Subcutaneous adipose tissue (tissue), 4 donors: ENCODE results near the gene BPHL. TPM values are rescaled to one million over a fixed set of nuclear protein-coding genes. Genes with fewer than 3 reads are reported as not detected.

Experiments used
- total RNA-seq, 4 donors: library from RNA; depleted of rRNA; stranded (reverse); fragments of >200 nt; gene quantifications; one replicate each; pipeline ENCODE4 v1.1.0, GENCODE V29; 2016
- TF ChIP-seq, protein P1 (sequence below): fragments of 450-650 bp; IDR thresholded peaks from one replicate; pipeline ENCODE4 v1.5.1; 2016; ENCODE audit warnings: low read depth, mild to moderate bottlenecking, control low read depth, antibody characterized with exemption, moderate library complexity

The BPHL gene
- total RNA-seq: 10 to 100 TPM; 25.8 to 41.6 (median 30.0) TPM

DNA sequence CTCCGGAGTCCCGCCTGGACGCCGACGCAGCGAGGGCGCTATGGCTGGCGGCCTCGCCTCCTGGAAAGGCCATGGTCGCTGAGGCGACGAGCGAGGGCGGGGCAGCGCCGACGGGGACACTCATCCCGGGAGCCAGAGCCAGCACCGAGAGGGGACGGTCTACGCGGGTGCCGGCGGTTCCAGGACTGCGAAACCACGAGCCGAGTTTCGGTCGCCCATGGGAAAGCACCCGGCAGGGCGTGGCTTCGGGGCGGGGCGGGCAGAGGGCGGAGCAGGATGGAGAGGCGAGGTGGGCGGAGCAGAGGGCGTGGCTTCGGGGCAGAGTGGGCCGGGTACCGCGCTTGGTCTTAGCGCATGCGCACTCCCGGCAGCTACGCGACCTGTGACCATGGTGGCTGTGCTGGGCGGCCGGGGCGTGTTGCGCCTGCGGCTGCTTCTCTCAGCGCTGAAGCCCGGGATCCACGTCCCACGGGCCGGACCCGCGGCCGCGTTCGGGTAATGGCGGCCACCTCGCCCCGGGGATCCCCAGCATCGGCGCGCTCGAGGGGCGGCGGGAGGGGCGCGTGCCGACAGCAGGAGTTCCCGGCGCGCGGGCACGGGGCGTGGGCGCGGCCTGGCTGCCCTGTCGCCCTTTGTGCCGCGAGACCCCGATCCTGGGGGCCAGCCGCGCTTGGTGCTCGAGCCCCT lies at the start of gene BPHL:
BPHL (plus strand) TSS at position 359 of the 687 bp plus-strand sequence; CDS start at position 389, 30 bp downstream.
- TF ChIP-seq, protein P1, sequence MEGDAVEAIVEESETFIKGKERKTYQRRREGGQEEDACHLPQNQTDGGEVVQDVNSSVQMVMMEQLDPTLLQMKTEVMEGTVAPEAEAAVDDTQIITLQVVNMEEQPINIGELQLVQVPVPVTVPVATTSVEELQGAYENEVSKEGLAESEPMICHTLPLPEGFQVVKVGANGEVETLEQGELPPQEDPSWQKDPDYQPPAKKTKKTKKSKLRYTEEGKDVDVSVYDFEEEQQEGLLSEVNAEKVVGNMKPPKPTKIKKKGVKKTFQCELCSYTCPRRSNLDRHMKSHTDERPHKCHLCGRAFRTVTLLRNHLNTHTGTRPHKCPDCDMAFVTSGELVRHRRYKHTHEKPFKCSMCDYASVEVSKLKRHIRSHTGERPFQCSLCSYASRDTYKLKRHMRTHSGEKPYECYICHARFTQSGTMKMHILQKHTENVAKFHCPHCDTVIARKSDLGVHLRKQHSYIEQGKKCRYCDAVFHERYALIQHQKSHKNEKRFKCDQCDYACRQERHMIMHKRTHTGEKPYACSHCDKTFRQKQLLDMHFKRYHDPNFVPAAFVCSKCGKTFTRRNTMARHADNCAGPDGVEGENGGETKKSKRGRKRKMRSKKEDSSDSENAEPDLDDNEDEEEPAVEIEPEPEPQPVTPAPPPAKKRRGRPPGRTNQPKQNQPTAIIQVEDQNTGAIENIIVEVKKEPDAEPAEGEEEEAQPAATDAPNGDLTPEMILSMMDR: no peak

DNA sequence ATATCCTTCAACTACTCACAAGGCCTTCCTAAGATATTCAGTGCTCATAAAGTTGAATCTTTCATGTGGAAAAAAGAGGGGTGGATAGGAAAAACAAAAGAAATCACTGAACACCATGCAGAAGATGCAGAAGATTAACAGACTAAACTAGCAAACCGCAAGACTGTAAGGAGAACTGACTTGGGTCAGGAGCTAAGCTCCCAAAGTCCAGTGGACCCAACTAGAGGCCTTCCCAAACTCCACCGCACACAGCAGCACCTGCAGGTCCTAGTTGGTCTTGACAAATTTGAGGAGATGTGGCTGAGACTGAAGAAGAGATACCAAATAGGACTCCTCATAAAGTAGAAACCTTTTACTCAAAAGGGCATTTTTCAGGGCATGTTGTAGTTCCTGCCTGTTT lies 46.9 kb upstream of the BPHL start:
- TF ChIP-seq, protein P1: no peak

DNA sequence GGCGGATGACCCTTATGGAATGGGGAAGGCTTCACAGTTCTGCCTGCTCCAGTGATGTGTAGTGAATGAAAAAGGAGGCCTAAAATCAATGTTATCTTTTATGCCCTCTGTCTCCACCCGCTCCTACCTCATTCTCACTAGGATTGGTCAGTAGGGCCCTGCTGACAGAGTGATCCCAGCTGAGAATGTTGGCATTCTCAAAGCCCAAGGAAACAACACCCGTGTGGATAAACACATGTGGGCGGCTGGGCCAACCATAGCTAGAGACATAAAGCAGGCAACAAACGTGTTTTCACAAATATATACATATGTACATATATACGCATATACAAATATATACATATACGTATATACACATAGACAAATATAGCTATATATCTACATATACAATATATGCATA lies 45.7 kb upstream of the BPHL start:
- TF ChIP-seq, protein P1: no peak

DNA sequence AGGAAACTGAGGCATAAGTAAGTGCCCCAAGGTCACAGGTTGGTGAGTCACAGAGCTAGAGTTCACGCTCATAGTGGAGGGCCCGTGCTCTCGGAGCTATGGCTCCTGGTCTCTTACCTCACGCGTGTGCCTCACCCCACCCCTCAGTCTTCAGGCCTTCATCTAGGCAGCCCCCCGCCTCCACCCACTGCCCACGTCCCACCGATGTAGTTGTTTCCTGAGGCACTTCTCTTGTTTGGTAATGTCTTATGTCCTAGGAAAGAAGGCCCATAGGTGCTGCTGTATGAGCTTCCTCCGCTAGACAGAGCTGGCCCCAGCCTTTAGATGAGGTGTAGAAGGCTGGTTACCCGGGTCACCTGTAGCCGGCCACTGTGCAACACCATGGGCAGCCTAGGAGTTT lies 45.1 kb upstream of the BPHL start:
- TF ChIP-seq, protein P1: no peak

DNA sequence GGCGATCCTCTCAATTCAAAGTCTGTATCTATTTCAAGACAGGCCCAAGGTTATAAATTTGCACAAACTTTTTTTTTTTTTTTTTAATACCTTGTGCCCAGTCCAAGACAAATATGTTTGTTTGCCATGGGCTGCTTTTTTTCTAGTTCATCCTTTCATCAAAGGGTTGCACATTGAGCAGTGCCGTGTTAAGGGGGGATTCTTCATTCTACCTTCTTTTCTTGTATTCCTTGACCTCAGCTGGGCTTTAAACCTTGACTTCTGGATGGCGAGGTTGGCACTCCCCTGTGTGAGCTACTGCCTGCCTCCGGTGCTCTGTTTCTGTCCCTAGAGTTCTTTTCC lies 42.8 kb upstream of the BPHL start:
- TF ChIP-seq, protein P1: no peak

DNA sequence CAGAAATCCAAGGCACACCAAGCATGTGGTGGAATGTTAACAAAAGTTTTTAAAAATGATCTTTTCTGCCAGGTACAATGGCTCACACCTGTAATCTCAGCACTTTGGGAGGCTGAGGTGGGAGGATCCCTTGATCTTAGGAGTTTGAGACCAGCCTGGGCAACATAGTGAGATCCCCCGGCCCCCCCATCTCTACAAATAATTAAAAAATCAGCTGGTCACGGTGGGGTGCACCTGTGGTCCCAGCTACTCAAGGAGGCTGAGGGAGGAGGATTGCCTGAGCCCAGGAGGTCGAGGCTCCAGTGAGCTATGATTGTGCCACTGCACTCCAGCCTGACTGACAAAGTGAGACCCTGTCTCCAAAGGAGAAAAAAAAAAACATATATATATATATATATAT lies 42.2 kb upstream of the BPHL start:
- TF ChIP-seq, protein P1: no peak

DNA sequence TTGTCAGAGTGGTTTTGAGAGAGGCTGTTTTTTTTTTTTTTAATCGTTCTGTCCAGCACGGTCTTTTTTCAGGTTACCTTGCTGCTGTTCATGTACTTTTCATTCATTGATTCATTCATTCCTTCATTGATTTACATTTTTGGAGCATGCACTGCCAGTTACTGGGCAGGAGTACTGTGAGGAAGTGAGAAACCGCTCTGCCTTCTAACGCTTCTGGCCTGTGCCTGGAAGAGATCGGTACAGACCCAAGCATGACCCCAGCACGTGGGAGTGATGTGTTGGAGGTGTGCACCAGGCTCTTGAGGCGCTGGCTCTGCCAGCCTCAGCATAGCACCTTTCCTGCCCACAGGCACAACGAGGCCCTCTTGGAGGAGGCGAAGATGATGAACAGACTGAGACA lies 41.1 kb upstream of the BPHL start:
- TF ChIP-seq, protein P1: no peak
